H1 (cell line): ENCODE measurements around the gene ADAT3. TPM values are rescaled to one million over a fixed set of nuclear protein-coding genes. Genes with fewer than 3 reads are reported as not detected.
A peak's percentile ranks its signal among the peaks of the same experiment; 100 is the strongest.

Experiments used
- CTCF ChIA-PET: fragments of 300-600 bp; sonication (Branson Sonifier 250); formaldehyde crosslinking; loops from one replicate; lab custom pipeline; 2021; ENCODE audit not compliant: partially characterized antibody; lab: Charles Lee
- POLR2A ChIA-PET: fragments of 300-600 bp; sonication (Branson Sonifier 250); formaldehyde crosslinking; loops from one replicate; lab custom pipeline; 2021; ENCODE audit warnings: inconsistent platforms; ENCODE audit not compliant: partially characterized antibody; lab: Charles Lee
- DNase-seq, 2 experiments: peaks; one replicate each; pipeline versions ENCODE4 v3.0.0 to v3.0.0-alpha.2; 2010 to 2022; ENCODE audit warnings: low spot score in 2 of 2, low read depth in 1 of 2, mixed read lengths in 1 of 2
- FAIRE-seq: peaks from 2 replicates; lab custom pipeline; 2011; peaks lifted over from hg19 to GRCh38; lab: Jason Lieb, UNC
- H2AFZ ChIP-seq: 2 replicates; pipeline ENCODE4 v1.8.1; 2012; ENCODE audit warnings: low read length, inconsistent platforms
- H2AK5ac ChIP-seq: 2 replicates; pipeline ENCODE4 v1.6.1; 2013; ENCODE audit warnings: low read depth, low read length
- H2BK120ac ChIP-seq: replicated peaks from 2 replicates; pipeline ENCODE3; 2013; ENCODE audit warnings: low read depth, low read length, inconsistent platforms
- H2BK12ac ChIP-seq: 2 replicates; pipeline ENCODE4 v1.6.1; 2013; ENCODE audit warnings: low read depth, low read length
- H2BK15ac ChIP-seq: 2 replicates; pipeline ENCODE4 v1.6.1; 2013; ENCODE audit warnings: low read length
- H2BK20ac ChIP-seq: 2 replicates; pipeline ENCODE4 v1.6.1; 2013; ENCODE audit warnings: low read length
- H2BK5ac ChIP-seq: 2 replicates; pipeline ENCODE4 v1.6.1; 2013; ENCODE audit warnings: low read depth, low read length
- H3K14ac ChIP-seq: 2 replicates; pipeline ENCODE4 v1.6.1; 2013; ENCODE audit warnings: inconsistent platforms; ENCODE audit not compliant: insufficient read length
- H3K18ac ChIP-seq: 2 replicates; pipeline ENCODE4 v1.6.1; 2013; ENCODE audit warnings: low read length; ENCODE audit errors: extremely low read depth
- H3K23ac ChIP-seq: 2 replicates; pipeline ENCODE4 v1.6.1; 2013; ENCODE audit warnings: inconsistent platforms; ENCODE audit not compliant: insufficient read length
- H3K23me2 ChIP-seq: 2 replicates; pipeline ENCODE4 v1.6.1; 2013; ENCODE audit warnings: low read depth, low read length
- H3K27ac ChIP-seq: 2 replicates; pipeline ENCODE4 v1.6.1; 2011; ENCODE audit warnings: low read depth, low read length, inconsistent platforms
- H3K27me3 ChIP-seq, 4 experiments: replicated peaks in 1 of 4; 1 replicate in 1 of 4; 2 replicates in 3 of 4; pipeline versions ENCODE4 v1.6.1 to v1.8.1; 2011 to 2013; ENCODE audit warnings: low read length in 3 of 4, mild to moderate bottlenecking in 3 of 4, inconsistent platforms in 2 of 4, mixed read lengths in 2 of 4, moderate library complexity in 1 of 4; ENCODE audit not compliant: control insufficient read depth in 3 of 4, insufficient read depth in 3 of 4; ENCODE audit errors: extremely low read depth in 1 of 4
- H3K36me3 ChIP-seq, 4 experiments: 2 replicates each; pipeline versions ENCODE4 v1.6.1 to v1.8.1; 2011 to 2013; ENCODE audit warnings: mild to moderate bottlenecking in 4 of 4, low read length in 3 of 4, moderate library complexity in 2 of 4, control low read depth in 1 of 4, inconsistent platforms in 1 of 4; ENCODE audit not compliant: insufficient read depth in 4 of 4, control insufficient read depth in 2 of 4
- H3K4ac ChIP-seq: replicated peaks from 2 replicates; pipeline ENCODE3; 2013; ENCODE audit warnings: low read length, low read depth, mixed read lengths, inconsistent platforms; ENCODE audit not compliant: insufficient read length
- H3K4me1 ChIP-seq, 4 experiments: replicated peaks in 1 of 4; 1 replicate in 1 of 4; 2 replicates in 3 of 4; pipeline versions ENCODE4 v1.6.1 to v1.8.1; 2011 to 2013; ENCODE audit warnings: low read length in 3 of 4, inconsistent platforms in 2 of 4, mixed read lengths in 1 of 4; ENCODE audit not compliant: insufficient read depth in 4 of 4, control insufficient read depth in 3 of 4
- H3K4me2 ChIP-seq, 2 experiments: 2 replicates each; pipeline versions ENCODE4 v1.6.1 to v1.8.1; 2011 to 2013; ENCODE audit warnings: low read depth in 2 of 2, low read length in 2 of 2, control low read depth in 1 of 2, inconsistent platforms in 1 of 2, mild to moderate bottlenecking in 1 of 2; ENCODE audit not compliant: insufficient read depth in 1 of 2
- H3K4me3 ChIP-seq, 4 experiments: fragments of 200-600, 300-600 bp in 1 of 4; sonication (generic), shearing (Covaris generic), sonication (Bioruptor Twin) in 1 of 4; 2 replicates each; pipeline versions ENCODE4 v1.5.1 to v1.8.1; 2011 to 2016; ENCODE audit warnings: low read length in 4 of 4, low read depth in 3 of 4, control low read depth in 2 of 4, inconsistent platforms in 2 of 4, mild to moderate bottlenecking in 2 of 4, mixed read lengths in 1 of 4, moderate library complexity in 1 of 4; ENCODE audit not compliant: insufficient read depth in 2 of 4; ENCODE audit errors: extremely low read depth in 1 of 4
- H3K56ac ChIP-seq: replicated peaks from 2 replicates; pipeline ENCODE3; 2013; ENCODE audit warnings: low read depth, mild to moderate bottlenecking, mixed read lengths, low read length, inconsistent platforms; ENCODE audit not compliant: insufficient read length
- H3K79me1 ChIP-seq: 2 replicates; pipeline ENCODE4 v1.6.1; 2013; ENCODE audit warnings: low read depth, low read length, control low read depth
- H3K79me2 ChIP-seq, 2 experiments: 2 replicates each; pipeline versions ENCODE4 v1.6.1 to v1.8.1; 2012 to 2013; ENCODE audit warnings: low read length in 2 of 2, mild to moderate bottlenecking in 2 of 2, inconsistent platforms in 1 of 2; ENCODE audit not compliant: insufficient read depth in 2 of 2, control insufficient read depth in 1 of 2
- H3K9ac ChIP-seq, 4 experiments: replicated peaks in 1 of 4; 1 replicate in 1 of 4; 2 replicates in 3 of 4; pipeline versions ENCODE4 v1.6.1 to v1.8.1; 2011 to 2013; ENCODE audit warnings: low read depth in 3 of 4, low read length in 3 of 4, control low read depth in 2 of 4, mild to moderate bottlenecking in 2 of 4, moderate library complexity in 2 of 4, inconsistent platforms in 1 of 4; ENCODE audit errors: extremely low read depth in 1 of 4
- H3K9me3 ChIP-seq, 2 experiments: 2 replicates each; pipeline versions ENCODE4 v1.6.1 to v1.8.1; 2012 to 2013; ENCODE audit warnings: mild to moderate bottlenecking in 2 of 2, moderate library complexity in 2 of 2, control low read depth in 1 of 2, inconsistent platforms in 1 of 2, low read depth in 1 of 2, low read length in 1 of 2, mixed read lengths in 1 of 2; ENCODE audit not compliant: insufficient read depth in 2 of 2
- H4K20me1 ChIP-seq, 2 experiments: replicated peaks in 1 of 2; 2 replicates each; pipeline versions ENCODE3 to v1.8.1; 2011 to 2013; ENCODE audit warnings: inconsistent platforms in 2 of 2, low read length in 2 of 2, mild to moderate bottlenecking in 1 of 2; ENCODE audit not compliant: insufficient read depth in 2 of 2, control insufficient read depth in 1 of 2
- H4K5ac ChIP-seq: 2 replicates; pipeline ENCODE4 v1.6.1; 2013; ENCODE audit warnings: low read length, low read depth, mixed read lengths, inconsistent platforms; ENCODE audit not compliant: insufficient read length
- H4K8ac ChIP-seq: 2 replicates; pipeline ENCODE4 v1.8.0; 2013; ENCODE audit warnings: mild to moderate bottlenecking, moderate library complexity, low read length, inconsistent platforms; ENCODE audit not compliant: insufficient read depth; ENCODE audit errors: extremely low read depth
- H4K91ac ChIP-seq: replicated peaks from 2 replicates; pipeline ENCODE3; 2013; ENCODE audit warnings: low read length, mixed read lengths, inconsistent platforms; ENCODE audit not compliant: insufficient read length
- PHF8 ChIP-seq: fragments of 200-600 bp; sonication (generic); conservative IDR thresholded peaks from 2 replicates; pipeline ENCODE4 v1.7.1; 2012; ENCODE audit warnings: low read depth, mild to moderate bottlenecking, inconsistent platforms, low read length, moderate library complexity
- WGBS, 2 experiments: shearing (Covaris generic) in 1 of 2; methylation state at CpG; one replicate each; pipeline versions ENCODE4 v1.1.6 to v1.1.7; 2013 to 2015; ENCODE audit warnings: low lambda C conversion rate in 2 of 2, mixed read lengths in 2 of 2, inconsistent platforms in 1 of 2, low coverage in 1 of 2, missing lambda C conversion rate in 1 of 2; ENCODE audit not compliant: insufficient replicate concordance in 2 of 2, insufficient coverage in 1 of 2, insufficient read length in 1 of 2; ENCODE audit errors: extremely low coverage in 1 of 2, missing lambda C conversion rate in 1 of 2; 5-methylcytosine and 5-hydroxymethylcytosine counted together
- polyA plus RNA-seq, 7 experiments: library from polyadenylated mRNA; depleted of rRNA in 3 of 7; stranded (reverse) in 5 of 7; unstranded in 2 of 7; fragments of >200 nt in 5 of 7; fragments of 200-250 nt in 2 of 7; gene quantifications; 1 replicate in 5 of 7; 2 replicates in 1 of 7; 4 replicates in 1 of 7; pipeline versions ENCODE4 v1.2.1 to v1.2.3, GENCODE V29; 2011 to 2013; ENCODE audit warnings: missing spikeins in 2 of 7, mixed read lengths in 2 of 7
- total RNA-seq: library from RNA; stranded (reverse); fragmentation: NEBNext Ultra II Directional; extraction: Animal tissue kit (Norgen Biotek cat#: 25700); gene quantifications from 2 replicates; pipeline ENCODE4 v1.2.1, GENCODE V29; 2021

The ADAT3 gene
- total and polyA plus RNA-seq, 2 of the 8 experiments (the other 6 are each of a cell fraction or from before 2014, with no cell fraction given) = 5.4 to 10.8 TPM

- 81% methylated on average over 8 of the region's 8 CpGs; no CpG with 5 or more reads in 1 of the 2 experiments for WGBS, 2 experiments
- FAIRE-seq = no peak
These were observed 21.4 kb upstream of the ADAT3 start for GRCh38 chr19:1883784-1884183.

More at GRCh38 chr19:1883784-1884183, 21.4 kb upstream of the ADAT3 start:
- peaks cover 6% of the 10 kb centered on the region; the same call in 1 of the 2 replicates for H3K23me2 ChIP-seq
- no peak overlapping the region for H3K23ac ChIP-seq
- H3K9ac ChIP-seq = no peak overlapping the region
- no peak overlapping the region for H2BK5ac ChIP-seq
- no peak overlapping the region for H3K4ac ChIP-seq
- no peak overlapping the region for H4K8ac ChIP-seq
- peaks cover 3 to 14% (median 9%) of the 10 kb centered on the region in 4 experiments; a peak in 6 of 7 replicates for H3K4me1 ChIP-seq
- H3K27ac ChIP-seq = no peak overlapping the region
- peak overlapping the region in 2 of 4 experiments; percentile 77 to 81; a peak in 5 of 8 replicates for H3K4me3 ChIP-seq
- no peak overlapping the region for H2AFZ ChIP-seq
- no peak overlapping the region for H3K14ac ChIP-seq
- no peak overlapping the region for H4K5ac ChIP-seq
- H3K18ac ChIP-seq = no peak overlapping the region
- peak overlapping the region; percentile 81 to 85; a peak in 3 of 4 replicates for H3K4me2 ChIP-seq
- H3K36me3 ChIP-seq = no peaks in the 10 kb centered on the region
- no peak overlapping the region for H2BK20ac ChIP-seq
- ChIA-PET CTCF (interaction anchor here (1.3 kb wide), 1 partner anchor 62 kb away, joined by 3 read pairs; no protein-coding TSS in a partner anchor), POLR2A (interaction anchor here (1.3 to 1.4 kb wide), 3 partner anchors 15 to 165 kb away, joined by 4 to 5 read pairs (median 4); partner anchors contain the start of genes ADAT3 and SCAMP4)
- H4K91ac ChIP-seq = no peak overlapping the region
- no peaks in the 10 kb centered on the region for H3K9me3 ChIP-seq
- no peak overlapping the region for H2AK5ac ChIP-seq
- H3K79me1 ChIP-seq = peaks cover 23% of the 10 kb centered on the region
- no peaks in the 10 kb centered on the region; a peak in 2 of 7 replicates for H3K27me3 ChIP-seq
- no peak overlapping the region for H3K56ac ChIP-seq
- no peak for TF ChIP-seq PHF8
- H2BK15ac ChIP-seq = no peak overlapping the region
- no peak overlapping the region for H2BK120ac ChIP-seq
- H3K79me2 ChIP-seq = peaks cover 7 to 29% of the 10 kb centered on the region in 2 experiments; a peak in 3 of 4 replicates
- H2BK12ac ChIP-seq = no peak overlapping the region
- no peak for DNase-seq
- peaks cover 13 to 23% of the 10 kb centered on the region in 2 experiments for H4K20me1 ChIP-seq
